ENCODE data around the gene CNTFR. TPM values are rescaled to one million over a fixed set of nuclear protein-coding genes. Genes with fewer than 3 reads are reported as not detected.
A peak's percentile ranks its signal among the peaks of the same experiment; 100 is the strongest.

Gene CNTFR
- total and polyA plus RNA-seq, 7 experiments from 2014 or later: not detected

- Mint-ChIP-seq H3K4me1 (peaks cover 26 to 49% (median 37%) of the 10 kb centered on the region in 7 donors), H3K36me3 (peaks cover 0 to 5% (median 3%) of the 10 kb centered on the region in 5 donors), H3K27ac (peak overlapping the region in 2 of 9 donors; percentile 38 to 78), H3K9me3 (peaks cover 0 to 1% (median 0%) of the 10 kb centered on the region in 11 donors), H3K4me3 (peak overlapping the region; percentile 33 to 88 (median 65)), H3K27me3 (peaks cover 0 to 8% (median 2%) of the 10 kb centered on the region in 5 donors)
- DNase-seq (no peak), ATAC-seq (no peak)
- ChIA-PET POLR2A (interaction anchor here (0.7 to 7.0 kb wide), 7 partner anchors 12 to 1309 kb away, joined by 3 to 99 read pairs (median 10); partner anchors contain the start of genes CCDC107, DCTN3, GALT and RPP25L), CTCF (interaction anchor here (0.7 to 8.0 kb wide), 11 partner anchors 10 to 303 kb away, joined by 3 to 98 read pairs (median 10); partner anchors contain the start of genes DCTN3, GALT and RPP25L)
- intact Hi-C loops (cut with micrococcal nuclease): loop anchor here (10.0 kb wide), 4 partner anchors 349 to 969 kb away; partner anchors contain the start of genes DNAJB5 (in 1 of the 2), TESK1 (in 1 of the 2), UBAP1 (in 1 of the 2) and UBE2R2 (in 1 of the 2)
- Histone ChIP-seq H3K9me3 (ENCODE audit: control insufficient read depth in 2 of 3, low read length in 3 of 3) (no peaks in the 10 kb centered on the region), H3K27me3 (ENCODE audit: control insufficient read depth in 2 of 2, insufficient read depth in 2 of 2, low read length in 2 of 2) (no peaks in the 10 kb centered on the region), H3K4me1 (ENCODE audit: control insufficient read depth in 2 of 2, insufficient read depth in 2 of 2, low read length in 2 of 2) (peaks cover 21 to 22% of the 10 kb centered on the region in 2 donors), H3K36me3 (ENCODE audit: control insufficient read depth in 2 of 3, insufficient read depth in 3 of 3, low read length in 3 of 3) (peaks cover 0 to 13% (median 0%) of the 10 kb centered on the region in 3 experiments), H3K27ac (ENCODE audit: low read depth, low read length) (no peak overlapping the region), H3K4me3 (ENCODE audit: low read length) (no peak overlapping the region)
Observed at GRCh38 chr9:34635556-34635955, 46.0 kb upstream of the CNTFR start.

GRCh38 chr9:34634551-34635248 is 45.2 kb upstream of the CNTFR start:
- H3K27me3 ChIP-seq (ENCODE audit: control insufficient read depth in 2 of 2, insufficient read depth in 2 of 2, low read length in 2 of 2): no peaks in the 10 kb centered on the region
- Mint-ChIP-seq H3K4me3 (peak overlapping the region in 1 of 10 donors; percentile 38), H3K36me3 (peaks cover 0 to 5% (median 3%) of the 10 kb centered on the region in 5 donors), H3K27ac (no peak overlapping the region), H3K27me3 (peaks cover 0 to 16% (median 11%) of the 10 kb centered on the region in 5 donors), H3K4me1 (peaks cover 27 to 53% (median 37%) of the 10 kb centered on the region in 7 donors), H3K9me3 (peaks cover 0 to 2% (median 0%) of the 10 kb centered on the region in 11 donors)
- peaks cover 21 to 22% of the 10 kb centered on the region in 2 donors for H3K4me1 ChIP-seq (ENCODE audit: control insufficient read depth in 2 of 2, insufficient read depth in 2 of 2, low read length in 2 of 2)
- H3K27ac ChIP-seq (ENCODE audit: low read depth, low read length): no peak overlapping the region
- POLR2A ChIA-PET: interaction anchor here (0.9 to 7.0 kb wide), 10 partner anchors 8 to 229 kb away, joined by 3 to 99 read pairs (median 5); partner anchors contain the start of genes DCTN3, GALT and RPP25L
- no peak overlapping the region for H3K4me3 ChIP-seq (ENCODE audit: low read length)
- CTCF ChIA-PET: interaction anchor here (0.7 to 8.0 kb wide), 25 partner anchors 9 to 1057 kb away, joined by 3 to 98 read pairs (median 4); partner anchors contain the start of genes CCL27, DCTN3, GALT and RPP25L
- intact Hi-C loops (cut with micrococcal nuclease): loop anchor here (1.0 to 10.0 kb wide), 10 partner anchors 22 to 970 kb away; partner anchors contain the start of genes RPP25L (in 2 of the 2), DNAJB5 (in 1 of the 2), TESK1 (in 1 of the 2) and UBAP1 (in 1 of the 2)
- DNase-seq (no peak), ATAC-seq (no peak)
- H3K9me3 ChIP-seq (ENCODE audit: control insufficient read depth in 2 of 3, low read length in 3 of 3): no peaks in the 10 kb centered on the region
- H3K36me3 ChIP-seq (ENCODE audit: control insufficient read depth in 2 of 3, insufficient read depth in 3 of 3, low read length in 3 of 3): peaks cover 0 to 13% (median 0%) of the 10 kb centered on the region in 3 experiments

GRCh38 chr9:34633851-34634550 is 44.5 kb upstream of the CNTFR start:
- Mint-ChIP-seq H3K9me3 (peaks cover 0 to 2% (median 0%) of the 10 kb centered on the region in 11 donors), H3K4me3 (peak overlapping the region in 3 of 10 donors; percentile 2 to 58 (median 17)), H3K36me3 (peaks cover 0 to 8% (median 3%) of the 10 kb centered on the region in 5 donors), H3K4me1 (peaks cover 33 to 59% (median 43%) of the 10 kb centered on the region in 7 donors), H3K27ac (peak overlapping the region in 3 of 9 donors; percentile 22 to 29 (median 23)), H3K27me3 (peaks cover 5 to 23% (median 18%) of the 10 kb centered on the region in 5 donors)
- Histone ChIP-seq H3K27ac (ENCODE audit: low read depth, low read length) (no peak overlapping the region), H3K4me1 (ENCODE audit: control insufficient read depth in 2 of 2, insufficient read depth in 2 of 2, low read length in 2 of 2) (peaks cover 25 to 27% of the 10 kb centered on the region in 2 donors), H3K4me3 (ENCODE audit: low read length) (no peak overlapping the region), H3K36me3 (ENCODE audit: control insufficient read depth in 2 of 3, insufficient read depth in 3 of 3, low read length in 3 of 3) (peaks cover 0 to 13% (median 0%) of the 10 kb centered on the region in 3 experiments), H3K27me3 (ENCODE audit: control insufficient read depth in 2 of 2, insufficient read depth in 2 of 2, low read length in 2 of 2) (peaks cover 0 to 5% of the 10 kb centered on the region in 2 donors), H3K9me3 (ENCODE audit: control insufficient read depth in 2 of 3, low read length in 3 of 3) (no peaks in the 10 kb centered on the region)
- ChIA-PET CTCF (interaction anchor here (0.7 to 8.0 kb wide), 24 partner anchors 8 to 1058 kb away, joined by 3 to 98 read pairs (median 4); partner anchors contain the start of genes DCTN3, GALT and RPP25L), POLR2A (interaction anchor here (0.9 to 7.0 kb wide), 10 partner anchors 9 to 229 kb away, joined by 3 to 99 read pairs (median 6); partner anchors contain the start of genes DCTN3, GALT and RPP25L)
- intact Hi-C loops (cut with micrococcal nuclease): loop anchor here (1.0 to 10.0 kb wide), 10 partner anchors 22 to 971 kb away; partner anchors contain the start of genes RPP25L (in 2 of the 2), DNAJB5 (in 1 of the 2), TESK1 (in 1 of the 2) and UBAP1 (in 1 of the 2)
- ATAC-seq (peak; percentile 44), DNase-seq (peak; percentile 58 to 79 (median 72))

GRCh38 chr9:34633166-34633565 is 43.6 kb upstream of the CNTFR start:
- ATAC-seq (no peak), DNase-seq (no peak)
- Histone ChIP-seq H3K4me3 (ENCODE audit: low read length) (no peak overlapping the region), H3K4me1 (ENCODE audit: control insufficient read depth in 2 of 2, insufficient read depth in 2 of 2, low read length in 2 of 2) (peaks cover 22 to 26% of the 10 kb centered on the region in 2 donors), H3K27me3 (ENCODE audit: control insufficient read depth in 2 of 2, insufficient read depth in 2 of 2, low read length in 2 of 2) (peaks cover 4 to 10% of the 10 kb centered on the region in 2 donors), H3K9me3 (ENCODE audit: control insufficient read depth in 2 of 3, low read length in 3 of 3) (no peaks in the 10 kb centered on the region), H3K36me3 (ENCODE audit: control insufficient read depth in 2 of 3, insufficient read depth in 3 of 3, low read length in 3 of 3) (peaks cover 0 to 13% (median 0%) of the 10 kb centered on the region in 3 experiments), H3K27ac (ENCODE audit: low read depth, low read length) (no peak overlapping the region)
- intact Hi-C loops (cut with micrococcal nuclease): loop anchor here (5.0 to 10.0 kb wide), 5 partner anchors 41 to 972 kb away; partner anchors contain the start of genes DNAJB5 (in 1 of the 2), TESK1 (in 1 of the 2), UBAP1 (in 1 of the 2) and UBE2R2 (in 1 of the 2)
- ChIA-PET POLR2A (interaction anchor here (0.6 to 7.0 kb wide), 5 partner anchors 10 to 211 kb away, joined by 4 to 99 read pairs (median 12); partner anchors contain the start of genes DCTN3, GALT and RPP25L), CTCF (interaction anchor here (0.7 to 8.0 kb wide), 10 partner anchors 12 to 229 kb away, joined by 3 to 98 read pairs (median 12); partner anchors contain the start of genes DCTN3, GALT and RPP25L)
- Mint-ChIP-seq H3K9me3 (peaks cover 0 to 1% (median 0%) of the 10 kb centered on the region in 11 donors), H3K27me3 (peaks cover 11 to 29% (median 24%) of the 10 kb centered on the region in 5 donors), H3K27ac (no peak overlapping the region), H3K4me1 (peaks cover 31 to 56% (median 41%) of the 10 kb centered on the region in 7 donors), H3K4me3 (no peak overlapping the region), H3K36me3 (peaks cover 0 to 8% (median 4%) of the 10 kb centered on the region in 5 donors)

GRCh38 chr9:34630402-34631154 is 41.1 kb upstream of the CNTFR start:
- H3K36me3 ChIP-seq (ENCODE audit: control insufficient read depth in 2 of 3, insufficient read depth in 3 of 3, low read length in 3 of 3): peaks cover 0 to 12% (median 0%) of the 10 kb centered on the region in 3 experiments
- H3K27ac Mint-ChIP-seq: peak overlapping the region in 1 of 9 donors; percentile 26
- H3K4me1 Mint-ChIP-seq: peaks cover 20 to 49% (median 29%) of the 10 kb centered on the region in 7 donors
- ATAC-seq: no peak
- peaks cover 10 to 19% of the 10 kb centered on the region in 2 donors for H3K4me1 ChIP-seq (ENCODE audit: control insufficient read depth in 2 of 2, insufficient read depth in 2 of 2, low read length in 2 of 2)
- H3K4me3 Mint-ChIP-seq: peak overlapping the region in 7 of 10 donors; percentile 18 to 90 (median 68)
- no peak overlapping the region for H3K27ac ChIP-seq (ENCODE audit: low read depth, low read length)
- peaks cover 13 to 34% of the 10 kb centered on the region in 2 donors for H3K27me3 ChIP-seq (ENCODE audit: control insufficient read depth in 2 of 2, insufficient read depth in 2 of 2, low read length in 2 of 2)
- intact Hi-C loops (cut with micrococcal nuclease): loop anchor here (5.0 to 10.0 kb wide), 5 partner anchors 38 to 974 kb away; partner anchors contain the start of genes DNAJB5 (in 1 of the 2), TESK1 (in 1 of the 2), UBAP1 (in 1 of the 2) and UBE2R2 (in 1 of the 2)
- CTCF ChIA-PET: interaction anchor here (1.1 to 8.0 kb wide), 2 partner anchors 13 to 18 kb away, joined by 4 to 98 read pairs; partner anchors contain the start of gene RPP25L
- H3K9me3 Mint-ChIP-seq: peaks cover 0 to 1% (median 0%) of the 10 kb centered on the region in 11 donors
- peaks cover 32 to 53% (median 49%) of the 10 kb centered on the region in 5 donors for H3K27me3 Mint-ChIP-seq
- H3K36me3 Mint-ChIP-seq: peaks cover 0 to 8% (median 4%) of the 10 kb centered on the region in 5 donors
- H3K9me3 ChIP-seq (ENCODE audit: control insufficient read depth in 2 of 3, low read length in 3 of 3): no peaks in the 10 kb centered on the region
- no peak for DNase-seq
- POLR2A ChIA-PET: interaction anchor here (0.6 to 2.7 kb wide), 4 partner anchors 10 to 630 kb away, joined by 3 to 7 read pairs (median 5); partner anchors contain the start of gene DCTN3
- H3K4me3 ChIP-seq (ENCODE audit: low read length): no peak overlapping the region

Data from naive thymus-derived CD4-positive, alpha-beta T cell (primary cell).